ENCODE data around the gene PLEKHS1. TPM values are rescaled to one million over a fixed set of nuclear protein-coding genes. Genes with fewer than 3 reads are reported as not detected.
"Not testable (repeated sequence)": the region's sequence is repeated elsewhere in the genome, so short reads cannot be mapped to it uniquely, and the experiment has no call there.

PLEKHS1 gene
- total RNA-seq, 1 donor from 2014 or later: not detected

DNA sequence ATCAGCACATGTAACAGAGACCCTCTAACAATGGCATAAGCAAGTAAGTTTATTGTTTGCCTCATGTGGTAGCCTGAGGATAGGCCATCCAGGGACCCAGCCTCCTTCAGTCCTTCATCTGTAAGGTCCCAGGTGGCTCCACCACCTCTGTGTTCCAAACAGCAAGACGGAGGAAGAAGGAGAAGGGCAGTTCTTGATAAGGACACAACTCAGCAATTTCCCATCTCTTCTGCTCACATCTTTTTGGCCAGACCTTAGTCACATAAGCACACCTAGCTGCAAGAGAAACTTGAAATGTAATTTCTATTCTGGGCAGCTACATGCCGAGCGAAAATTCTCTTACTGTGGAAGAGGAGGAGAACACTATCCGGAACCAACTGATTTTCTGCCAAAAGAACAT, 68.5 kb downstream of the PLEKHS1 start:
- TF ChIP-seq, protein P1, sequence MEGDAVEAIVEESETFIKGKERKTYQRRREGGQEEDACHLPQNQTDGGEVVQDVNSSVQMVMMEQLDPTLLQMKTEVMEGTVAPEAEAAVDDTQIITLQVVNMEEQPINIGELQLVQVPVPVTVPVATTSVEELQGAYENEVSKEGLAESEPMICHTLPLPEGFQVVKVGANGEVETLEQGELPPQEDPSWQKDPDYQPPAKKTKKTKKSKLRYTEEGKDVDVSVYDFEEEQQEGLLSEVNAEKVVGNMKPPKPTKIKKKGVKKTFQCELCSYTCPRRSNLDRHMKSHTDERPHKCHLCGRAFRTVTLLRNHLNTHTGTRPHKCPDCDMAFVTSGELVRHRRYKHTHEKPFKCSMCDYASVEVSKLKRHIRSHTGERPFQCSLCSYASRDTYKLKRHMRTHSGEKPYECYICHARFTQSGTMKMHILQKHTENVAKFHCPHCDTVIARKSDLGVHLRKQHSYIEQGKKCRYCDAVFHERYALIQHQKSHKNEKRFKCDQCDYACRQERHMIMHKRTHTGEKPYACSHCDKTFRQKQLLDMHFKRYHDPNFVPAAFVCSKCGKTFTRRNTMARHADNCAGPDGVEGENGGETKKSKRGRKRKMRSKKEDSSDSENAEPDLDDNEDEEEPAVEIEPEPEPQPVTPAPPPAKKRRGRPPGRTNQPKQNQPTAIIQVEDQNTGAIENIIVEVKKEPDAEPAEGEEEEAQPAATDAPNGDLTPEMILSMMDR (IDR thresholded peaks at IDR 0.05; ENCODE audit: insufficient read depth, low read length, severe bottlenecking): no peak
- Histone ChIP-seq H3K36me3 (ENCODE audit: control insufficient read depth, insufficient read depth, low read length) (no peaks in the 10 kb centered on the region), H3K4me3 (ENCODE audit: low read depth, low read length) (no peak overlapping the region), H3K27me3 (ENCODE audit: control insufficient read depth, insufficient read depth, low read length) (no peaks in the 10 kb centered on the region)
- FAIRE-seq: peak; percentile 28
- DNase-seq (ENCODE audit: low read depth): no peak

DNA sequence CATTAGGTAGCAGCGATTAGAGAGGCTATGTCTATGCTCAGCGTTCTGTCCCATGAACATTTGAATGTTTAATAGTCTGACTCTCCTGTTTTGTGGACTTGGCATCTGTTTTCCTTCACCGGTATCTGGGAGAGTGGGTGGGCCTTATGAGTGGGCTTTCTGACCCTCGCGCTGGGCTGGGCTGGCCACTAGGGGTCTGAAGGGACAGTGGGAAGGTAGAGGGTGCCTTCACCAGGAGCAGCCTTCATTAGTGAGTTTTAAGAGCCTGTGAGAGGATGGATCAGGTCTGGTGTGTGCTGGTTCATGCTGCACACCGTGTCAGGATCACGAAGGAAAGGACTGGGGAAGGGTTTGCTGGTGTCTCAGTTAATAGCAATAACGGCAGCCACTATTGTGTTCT, 69.0 kb downstream of the PLEKHS1 start:
- TF ChIP-seq, protein P1 (IDR thresholded peaks at IDR 0.05; ENCODE audit: insufficient read depth, low read length, severe bottlenecking): no peak

GRCh38 chr10:113821306-113821705, 69.8 kb downstream of the PLEKHS1 start:
- H3K4me3 ChIP-seq (ENCODE audit: low read depth, low read length); H3K27me3 ChIP-seq (ENCODE audit: control insufficient read depth, insufficient read depth, low read length); DNase-seq (ENCODE audit: low read depth); H3K36me3 ChIP-seq (ENCODE audit: control insufficient read depth, insufficient read depth, low read length); FAIRE-seq: not testable (repeated sequence)

More for the DNA sequence above, 69.0 kb downstream of the PLEKHS1 start:
- no peak for DNase-seq (ENCODE audit: low read depth)
- H3K36me3 ChIP-seq (ENCODE audit: control insufficient read depth, insufficient read depth, low read length): no peaks in the 10 kb centered on the region
- no peaks in the 10 kb centered on the region for H3K27me3 ChIP-seq (ENCODE audit: control insufficient read depth, insufficient read depth, low read length)
- no peak for FAIRE-seq
- H3K4me3 ChIP-seq (ENCODE audit: low read depth, low read length): no peak overlapping the region

- no peak for DNase-seq (ENCODE audit: low read depth)
- Histone ChIP-seq H3K4me3 (ENCODE audit: low read depth, low read length) (no peak overlapping the region), H3K27me3 (ENCODE audit: control insufficient read depth, insufficient read depth, low read length) (no peaks in the 10 kb centered on the region), H3K36me3 (ENCODE audit: control insufficient read depth, insufficient read depth, low read length) (no peaks in the 10 kb centered on the region)
- FAIRE-seq: no peak
- TF ChIP-seq, protein P1 (IDR thresholded peaks at IDR 0.05; ENCODE audit: insufficient read depth, low read length, severe bottlenecking): no peak
These were observed 70.7 kb downstream of the PLEKHS1 start for GRCh38 chr10:113822174-113822573.

DNA sequence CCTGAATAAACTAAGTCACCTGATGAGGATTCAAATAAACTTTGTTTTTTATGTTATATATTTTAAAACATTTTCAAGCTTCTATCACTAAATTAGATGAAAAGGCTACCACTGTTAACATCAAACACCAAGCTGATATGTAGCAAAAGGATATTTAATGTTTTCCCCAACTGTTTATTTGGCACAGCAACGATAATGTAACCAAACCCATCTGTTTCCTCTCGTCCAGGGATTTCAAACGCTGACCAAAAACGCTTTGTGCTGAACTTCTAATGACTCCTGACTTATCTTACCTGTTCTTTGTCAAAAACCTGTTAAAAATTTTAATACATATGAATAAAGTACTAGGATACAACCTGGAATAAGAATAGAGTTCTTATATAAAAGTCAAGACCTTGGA, 71.9 kb downstream of the PLEKHS1 start:
- FAIRE-seq (no peak), DNase-seq (ENCODE audit: low read depth) (no peak)
- H3K36me3 ChIP-seq (ENCODE audit: control insufficient read depth, insufficient read depth, low read length): no peaks in the 10 kb centered on the region
- TF ChIP-seq, protein P1 (IDR thresholded peaks at IDR 0.05; ENCODE audit: insufficient read depth, low read length, severe bottlenecking): no peak
- no peaks in the 10 kb centered on the region for H3K27me3 ChIP-seq (ENCODE audit: control insufficient read depth, insufficient read depth, low read length)
- H3K4me3 ChIP-seq (ENCODE audit: low read depth, low read length): no peak overlapping the region

GRCh38 chr10:113825791-113826190, 74.3 kb downstream of the PLEKHS1 start:
- Histone ChIP-seq H3K36me3 (ENCODE audit: control insufficient read depth, insufficient read depth, low read length) (no peaks in the 10 kb centered on the region), H3K4me3 (ENCODE audit: low read depth, low read length) (no peak overlapping the region), H3K27me3 (ENCODE audit: control insufficient read depth, insufficient read depth, low read length) (no peaks in the 10 kb centered on the region)
- DNase-seq (ENCODE audit: low read depth): no peak
- TF ChIP-seq, protein P1 (IDR thresholded peaks at IDR 0.05; ENCODE audit: insufficient read depth, low read length, severe bottlenecking): no peak
- no peak for FAIRE-seq

GRCh38 chr10:113828567-113828966, 77.1 kb downstream of the PLEKHS1 start:
- not testable (repeated sequence) for H3K27me3 ChIP-seq (ENCODE audit: control insufficient read depth, insufficient read depth, low read length); H3K36me3 ChIP-seq (ENCODE audit: control insufficient read depth, insufficient read depth, low read length); FAIRE-seq; DNase-seq (ENCODE audit: low read depth); H3K4me3 ChIP-seq (ENCODE audit: low read depth, low read length)
